ENCODE measurements around the gene MED26. TPM values are rescaled to one million over a fixed set of nuclear protein-coding genes. Genes with fewer than 3 reads are reported as not detected.

The MED26 gene
- total RNA-seq, 2 donors from 2014 or later = 36.4 to 41.8 TPM

DNA sequence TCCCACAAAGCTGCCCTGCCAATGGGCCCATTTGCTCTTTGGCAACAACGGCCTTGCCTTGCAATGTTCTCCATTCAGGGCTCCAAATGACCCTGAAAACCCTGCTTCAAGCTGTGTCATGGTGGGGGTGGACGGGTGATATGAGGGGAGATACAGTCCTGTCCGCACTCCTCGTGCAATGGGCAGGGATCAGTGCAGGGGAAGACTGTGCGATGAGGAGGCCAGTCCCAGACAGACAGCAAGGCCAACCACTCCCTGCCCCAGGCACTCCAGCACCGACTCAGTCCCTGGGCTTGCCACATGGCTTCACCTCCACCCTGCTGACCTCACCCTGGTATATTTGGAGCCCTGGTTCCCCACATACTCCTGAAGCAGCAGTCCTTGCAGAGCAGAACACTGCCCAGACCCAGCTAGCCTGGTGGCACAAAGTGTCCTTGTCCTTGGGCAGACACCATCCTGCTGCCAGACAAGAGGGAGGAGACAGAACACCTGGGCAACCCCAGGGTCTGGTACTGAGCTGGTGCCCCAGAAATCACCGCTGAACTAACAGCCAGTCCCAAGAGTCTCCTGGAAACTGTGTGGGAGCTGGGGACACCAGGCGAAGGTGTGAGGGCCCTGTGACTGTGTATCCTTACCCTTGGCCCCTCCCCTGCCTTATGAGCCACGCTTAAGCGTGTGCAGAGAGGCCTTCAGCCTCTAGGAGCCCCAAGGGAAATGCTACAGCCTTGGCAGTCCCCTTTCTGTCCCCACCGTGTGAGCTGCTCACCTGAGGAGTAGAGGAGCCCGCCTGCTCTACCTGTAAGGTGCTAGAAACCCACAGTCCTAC, 46.6 kb downstream of the MED26 start:
- Mint-ChIP-seq H3K4me3 (no peak overlapping the region), H3K27me3 (no peaks in the 10 kb centered on the region), H3K36me3 (ENCODE audit: low read depth) (peaks cover 2% of the 10 kb centered on the region), H3K4me1 (peaks cover 43% of the 10 kb centered on the region), H3K27ac (peak overlapping the region; percentile 62)
- no peak for ATAC-seq
- H3K9me3 ChIP-seq (ENCODE audit: control insufficient read depth, low read length, poor library complexity, severe bottlenecking) = no peaks in the 10 kb centered on the region
- DNase-seq = no peak

DNA sequence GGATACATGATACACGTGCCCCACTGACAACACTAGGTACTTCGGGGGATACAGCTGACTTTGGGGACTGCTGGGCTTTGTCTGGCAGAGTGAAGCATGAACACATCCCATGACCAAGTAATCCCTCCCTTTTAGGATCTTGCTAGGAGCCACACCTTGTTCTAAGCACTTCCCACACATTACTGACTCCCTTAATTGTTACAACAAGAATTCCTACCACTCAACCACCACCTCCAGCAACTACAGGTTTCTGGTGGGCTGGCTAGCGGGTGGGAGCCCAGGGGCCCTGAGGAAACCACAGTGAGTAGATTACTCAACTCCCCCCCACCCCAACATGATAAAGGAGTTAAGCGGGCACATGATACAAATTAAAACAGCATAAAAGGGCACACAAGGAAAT, 48.6 kb downstream of the MED26 start:
- Mint-ChIP-seq H3K27me3 (no peaks in the 10 kb centered on the region), H3K4me1 (peaks cover 32% of the 10 kb centered on the region), H3K27ac (peak overlapping the region; percentile 47), H3K4me3 (no peak overlapping the region), H3K36me3 (ENCODE audit: low read depth) (peaks cover 5% of the 10 kb centered on the region)
- ATAC-seq (no peak), DNase-seq (no peak)
- no peaks in the 10 kb centered on the region for H3K9me3 ChIP-seq (ENCODE audit: control insufficient read depth, low read length, poor library complexity, severe bottlenecking)

GRCh38 chr19:16577531-16577985, 50.4 kb downstream of the MED26 start:
- Mint-ChIP-seq H3K36me3 (ENCODE audit: low read depth) (peaks cover 5% of the 10 kb centered on the region), H3K4me1 (peaks cover 34% of the 10 kb centered on the region), H3K4me3 (no peak overlapping the region), H3K27me3 (no peaks in the 10 kb centered on the region), H3K27ac (no peak overlapping the region)
- DNase-seq (no peak), ATAC-seq (no peak)
- H3K9me3 ChIP-seq (ENCODE audit: control insufficient read depth, low read length, poor library complexity, severe bottlenecking) = no peaks in the 10 kb centered on the region

GRCh38 chr19:16576690-16577530, 51.1 kb downstream of the MED26 start:
- Mint-ChIP-seq H3K36me3 (ENCODE audit: low read depth) (peaks cover 7% of the 10 kb centered on the region), H3K27me3 (no peaks in the 10 kb centered on the region), H3K4me3 (no peak overlapping the region), H3K4me1 (peaks cover 36% of the 10 kb centered on the region), H3K27ac (peak overlapping the region; percentile 61)
- no peak for ATAC-seq
- no peak for DNase-seq
- no peaks in the 10 kb centered on the region for H3K9me3 ChIP-seq (ENCODE audit: control insufficient read depth, low read length, poor library complexity, severe bottlenecking)

GRCh38 chr19:16575861-16576689, 51.9 kb downstream of the MED26 start:
- Mint-ChIP-seq H3K4me1 (peaks cover 38% of the 10 kb centered on the region), H3K36me3 (ENCODE audit: low read depth) (peaks cover 7% of the 10 kb centered on the region), H3K27me3 (no peaks in the 10 kb centered on the region), H3K4me3 (no peak overlapping the region), H3K27ac (peak overlapping the region; percentile 61)
- no peak for DNase-seq
- ATAC-seq = no peak
- no peaks in the 10 kb centered on the region for H3K9me3 ChIP-seq (ENCODE audit: control insufficient read depth, low read length, poor library complexity, severe bottlenecking)

- no peaks in the 10 kb centered on the region for H3K9me3 ChIP-seq (ENCODE audit: control insufficient read depth, low read length, poor library complexity, severe bottlenecking)
- Mint-ChIP-seq H3K27ac (peak overlapping the region; percentile 71), H3K27me3 (no peaks in the 10 kb centered on the region), H3K4me1 (peaks cover 35% of the 10 kb centered on the region), H3K4me3 (no peak overlapping the region), H3K36me3 (ENCODE audit: low read depth) (peaks cover 7% of the 10 kb centered on the region)
- no peak for ATAC-seq
- no peak for DNase-seq
These were observed 52.7 kb downstream of the MED26 start for GRCh38 chr19:16575282-16575681.

- peaks cover 7% of the 10 kb centered on the region for H3K36me3 Mint-ChIP-seq (ENCODE audit: low read depth)
- H3K27me3 Mint-ChIP-seq = no peaks in the 10 kb centered on the region
- H3K27ac Mint-ChIP-seq = no peak overlapping the region
- H3K4me3 Mint-ChIP-seq = peak overlapping the region; percentile 99
- H3K4me1 Mint-ChIP-seq = peaks cover 33% of the 10 kb centered on the region
- H3K9me3 ChIP-seq (ENCODE audit: control insufficient read depth, low read length, poor library complexity, severe bottlenecking) = no peaks in the 10 kb centered on the region
- no peak for ATAC-seq
- no peak for DNase-seq
These were observed 54.1 kb downstream of the MED26 start for GRCh38 chr19:16573925-16574324.

DNA sequence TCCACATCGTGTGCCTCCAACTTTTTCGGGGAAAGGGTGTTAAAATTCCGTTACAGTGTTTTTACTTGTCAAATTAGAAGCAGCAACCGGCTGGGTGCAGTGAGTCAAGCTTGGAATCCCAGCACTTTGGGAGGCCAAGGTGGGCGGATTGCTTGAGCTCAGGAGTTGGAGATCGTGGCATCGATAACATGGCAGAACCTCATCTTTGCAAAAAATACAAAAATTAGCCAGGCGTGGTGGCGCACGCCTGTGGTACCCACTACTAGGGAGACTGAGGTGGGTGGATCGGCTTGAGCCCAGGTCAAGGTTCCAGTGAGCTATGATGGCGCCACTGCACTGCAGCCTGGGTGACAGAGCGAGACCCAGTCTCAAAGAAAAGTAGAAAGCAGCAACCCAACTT, 54.7 kb downstream of the MED26 start:
- Mint-ChIP-seq H3K36me3 (ENCODE audit: low read depth) (peaks cover 5% of the 10 kb centered on the region), H3K27ac (peak overlapping the region; percentile 98), H3K4me1 (peaks cover 28% of the 10 kb centered on the region), H3K27me3 (no peaks in the 10 kb centered on the region), H3K4me3 (peak overlapping the region; percentile 99)
- ATAC-seq = no peak
- no peak for DNase-seq
- no peaks in the 10 kb centered on the region for H3K9me3 ChIP-seq (ENCODE audit: control insufficient read depth, low read length, poor library complexity, severe bottlenecking)

- peaks cover 27% of the 10 kb centered on the region for H3K4me1 Mint-ChIP-seq
- ATAC-seq = peak; percentile 92
- H3K27ac Mint-ChIP-seq = peak within 1 kb of the TSS; percentile 98
- peaks cover 5% of the 10 kb centered on the region for H3K36me3 Mint-ChIP-seq (ENCODE audit: low read depth)
- DNase-seq = peak; percentile 80 to 85 (median 85)
- H3K27me3 Mint-ChIP-seq = no peaks in the 10 kb centered on the region
- H3K4me3 Mint-ChIP-seq = peak within 1 kb of the TSS; percentile 99
- H3K9me3 ChIP-seq (ENCODE audit: control insufficient read depth, low read length, poor library complexity, severe bottlenecking) = no peaks in the 10 kb centered on the region
These were observed 55.4 kb downstream of the MED26 start, which contains the start of gene SLC35E1 for GRCh38 chr19:16572332-16573211. SLC35E1 (minus strand) TSS chr19:16572415; CDS start chr19:16572364, 51 bp downstream.

- Mint-ChIP-seq H3K4me3 (peak overlapping the region; percentile 85), H3K27ac (peak overlapping the region; percentile 98), H3K36me3 (ENCODE audit: low read depth) (peaks cover 5% of the 10 kb centered on the region), H3K27me3 (no peaks in the 10 kb centered on the region), H3K4me1 (peaks cover 28% of the 10 kb centered on the region)
- H3K9me3 ChIP-seq (ENCODE audit: control insufficient read depth, low read length, poor library complexity, severe bottlenecking) = no peaks in the 10 kb centered on the region
- ATAC-seq (peak; percentile 51), DNase-seq (no peak)
These were observed 56.1 kb downstream of the MED26 start for GRCh38 chr19:16571822-16572331.

GRCh38 chr19:16571283-16571682, 56.7 kb downstream of the MED26 start:
- no peaks in the 10 kb centered on the region for H3K27me3 Mint-ChIP-seq
- H3K4me1 Mint-ChIP-seq = peaks cover 34% of the 10 kb centered on the region
- H3K36me3 Mint-ChIP-seq (ENCODE audit: low read depth) = peaks cover 6% of the 10 kb centered on the region
- DNase-seq = no peak
- peak overlapping the region; percentile 98 for H3K27ac Mint-ChIP-seq
- peak overlapping the region; percentile 85 for H3K4me3 Mint-ChIP-seq
- no peaks in the 10 kb centered on the region for H3K9me3 ChIP-seq (ENCODE audit: control insufficient read depth, low read length, poor library complexity, severe bottlenecking)
- ATAC-seq = no peak

All from T-helper 17 cell (primary cell).